Activated CD4-positive, alpha-beta T cell treated with anti-CD3 and anti-CD28 coated beads for 48 hours (primary cell): ENCODE measurements around the gene STRN4.
"Not testable (repeated sequence)": the region's sequence is repeated elsewhere in the genome, so short reads cannot be mapped to it uniquely, and the experiment has no call there.

Source experiments
- DNase-seq: peaks from one replicate; pipeline ENCODE4 v3.0.0-alpha.2; 2020

Gene STRN4, protein sequence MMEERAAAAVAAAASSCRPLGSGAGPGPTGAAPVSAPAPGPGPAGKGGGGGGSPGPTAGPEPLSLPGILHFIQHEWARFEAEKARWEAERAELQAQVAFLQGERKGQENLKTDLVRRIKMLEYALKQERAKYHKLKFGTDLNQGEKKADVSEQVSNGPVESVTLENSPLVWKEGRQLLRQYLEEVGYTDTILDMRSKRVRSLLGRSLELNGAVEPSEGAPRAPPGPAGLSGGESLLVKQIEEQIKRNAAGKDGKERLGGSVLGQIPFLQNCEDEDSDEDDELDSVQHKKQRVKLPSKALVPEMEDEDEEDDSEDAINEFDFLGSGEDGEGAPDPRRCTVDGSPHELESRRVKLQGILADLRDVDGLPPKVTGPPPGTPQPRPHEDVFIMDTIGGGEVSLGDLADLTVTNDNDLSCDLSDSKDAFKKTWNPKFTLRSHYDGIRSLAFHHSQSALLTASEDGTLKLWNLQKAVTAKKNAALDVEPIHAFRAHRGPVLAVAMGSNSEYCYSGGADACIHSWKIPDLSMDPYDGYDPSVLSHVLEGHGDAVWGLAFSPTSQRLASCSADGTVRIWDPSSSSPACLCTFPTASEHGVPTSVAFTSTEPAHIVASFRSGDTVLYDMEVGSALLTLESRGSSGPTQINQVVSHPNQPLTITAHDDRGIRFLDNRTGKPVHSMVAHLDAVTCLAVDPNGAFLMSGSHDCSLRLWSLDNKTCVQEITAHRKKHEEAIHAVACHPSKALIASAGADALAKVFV

DNA sequence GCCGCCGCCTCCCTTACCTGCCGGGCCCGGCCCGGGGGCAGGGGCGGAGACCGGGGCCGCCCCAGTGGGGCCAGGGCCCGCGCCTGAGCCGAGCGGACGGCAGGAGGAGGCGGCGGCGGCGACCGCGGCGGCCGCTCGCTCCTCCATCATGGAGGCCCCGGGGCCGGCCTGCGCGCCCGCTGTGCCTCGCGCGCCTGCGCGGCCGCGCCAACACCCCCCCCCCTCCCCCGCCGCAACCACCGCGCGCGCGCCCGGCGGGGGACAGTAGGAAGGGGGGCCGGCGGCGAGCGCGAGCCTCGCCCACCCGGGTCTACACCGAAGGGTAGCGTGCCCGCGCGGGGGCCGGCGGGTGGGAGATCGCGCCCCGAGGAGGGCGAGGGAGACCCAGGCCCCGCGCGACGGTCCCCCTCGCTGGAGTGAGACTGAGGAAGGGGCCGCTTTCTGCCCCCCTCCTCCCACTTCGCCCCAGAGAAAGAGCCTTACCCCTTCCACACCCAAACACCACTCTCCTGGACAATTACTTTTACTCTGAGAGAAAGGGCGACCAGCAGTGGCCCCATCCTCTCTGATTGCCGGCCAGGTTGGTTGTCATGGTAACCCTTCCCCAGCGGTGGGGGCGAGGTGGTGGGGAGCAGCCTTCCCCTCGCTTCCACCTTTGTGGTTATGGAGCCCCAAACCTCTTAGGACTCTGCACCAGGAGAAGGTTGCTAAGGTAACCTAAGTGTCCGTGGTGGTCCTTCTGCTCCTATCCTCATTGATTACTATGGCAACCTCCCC lies at the start of gene STRN4:
TSS of gene STRN4 (minus strand) at position 170 of the 777 bp plus-strand sequence. CDS start at position 150, 20 bp downstream.
- DNase-seq, result peak; percentile 65

- no peak for DNase-seq
Measured at GRCh38 chr19:46791944-46792343, 45.7 kb upstream of the STRN4 start.

GRCh38 chr19:46789371-46789770 lies 43.1 kb upstream of the STRN4 start:
- DNase-seq, result no peak

DNA sequence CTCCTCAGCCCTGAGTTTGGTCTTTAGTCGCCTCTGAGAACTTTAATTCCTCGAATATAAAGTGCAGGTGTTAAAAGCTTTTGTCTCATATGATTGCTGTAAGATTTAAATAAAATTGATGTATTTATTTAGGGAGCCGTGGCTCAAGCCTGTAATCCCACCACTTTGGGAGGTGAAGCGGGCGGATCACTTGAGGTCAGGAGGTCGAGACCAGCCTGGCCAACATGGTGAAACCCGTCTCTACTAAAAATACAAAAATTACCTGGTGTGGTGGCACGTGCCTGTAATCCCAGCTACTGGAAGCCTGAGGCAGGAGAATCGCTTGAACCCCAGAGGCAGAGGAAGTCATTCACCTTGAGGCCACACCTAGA lies 42.7 kb upstream of the STRN4 start:
- DNase-seq, result no peak

DNA sequence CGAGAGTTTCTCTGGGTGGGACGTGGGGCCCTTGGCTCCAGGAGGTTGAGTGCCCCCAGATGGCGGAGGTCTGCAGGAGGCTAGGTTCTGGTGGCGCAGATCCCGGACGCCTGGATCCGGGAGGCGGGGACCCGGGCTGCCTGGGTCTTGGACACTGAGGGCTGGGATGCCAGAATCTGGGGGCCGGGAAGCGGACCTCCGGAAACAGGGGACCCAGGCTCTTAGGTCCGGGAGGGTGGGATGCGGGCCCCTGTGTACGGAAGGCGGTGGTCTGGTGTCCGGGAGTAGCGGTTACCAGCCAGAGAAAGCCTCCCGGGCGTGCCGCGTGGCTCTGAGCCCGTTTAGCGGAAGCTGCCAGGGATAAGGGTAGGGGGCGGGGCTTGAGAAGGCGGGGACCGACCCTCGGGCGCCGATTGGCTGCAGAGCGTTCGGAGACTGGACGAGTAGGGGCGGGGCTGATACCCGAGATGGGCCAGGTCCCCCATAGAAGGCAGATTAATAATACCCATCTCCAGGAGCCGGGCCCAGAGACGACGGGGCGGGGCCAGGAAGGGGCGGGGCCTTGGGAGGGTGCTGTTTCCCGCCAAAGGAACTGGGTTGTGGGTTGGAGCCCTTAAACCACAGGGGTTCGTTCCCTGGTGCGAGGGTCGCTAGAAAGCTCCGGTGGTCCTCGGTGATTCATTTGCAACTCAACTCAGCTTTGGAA lies 42.2 kb upstream of the STRN4 start, which contains the start of gene SLC1A5:
TSS of gene SLC1A5 (minus strand) at position 333 of the 706 bp plus-strand sequence. CDS start 629 bp downstream, outside the sequence.
- peak; percentile 100 for DNase-seq

GRCh38 chr19:46787331-46788261 lies 41.3 kb upstream of the STRN4 start:
- DNase-seq, result peak; percentile 62

- no peak for DNase-seq
Measured at GRCh38 chr19:46787040-46787330, 40.7 kb upstream of the STRN4 start.

DNA sequence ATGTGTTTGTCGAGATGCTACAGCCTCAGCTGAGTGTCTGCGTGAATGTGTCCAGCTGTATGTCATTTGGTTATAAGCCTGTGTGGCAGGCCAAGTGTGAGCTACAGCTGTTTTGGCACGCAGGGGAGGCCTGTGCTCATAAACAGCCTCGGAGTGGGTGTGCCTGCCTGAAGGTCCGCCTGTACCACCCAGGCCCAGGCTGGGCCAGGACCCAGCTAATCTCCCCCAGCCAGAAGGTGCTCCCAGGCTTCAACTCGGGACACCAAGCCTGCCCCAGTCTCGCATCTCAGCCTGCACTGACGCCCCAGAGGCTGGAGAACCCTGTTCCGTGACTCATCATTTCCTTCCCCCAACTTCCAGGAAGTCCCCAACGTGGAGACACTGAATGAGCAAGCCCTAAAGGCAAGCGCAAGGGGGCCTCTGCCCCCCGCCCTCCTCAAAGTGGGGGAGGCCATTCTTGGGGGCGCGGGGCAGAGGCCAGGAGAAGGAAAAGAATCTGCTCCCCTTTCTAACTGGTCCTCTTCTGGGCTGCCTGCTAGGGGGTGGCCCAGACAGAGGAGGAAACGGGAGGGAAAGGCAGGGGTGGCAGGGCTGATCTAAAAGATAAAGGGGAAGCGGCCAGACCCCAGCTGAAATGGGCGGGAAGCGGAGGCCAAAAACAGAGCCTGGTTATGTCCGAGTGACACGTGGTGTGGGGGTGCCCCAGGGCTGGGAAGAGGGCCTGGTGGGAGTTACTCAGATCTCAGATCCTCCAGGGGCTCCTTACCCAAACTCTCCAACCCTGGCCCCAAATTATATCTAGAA lies 40.2 kb upstream of the STRN4 start:
- DNase-seq, result peak; percentile 88

- DNase-seq, result no peak
Measured at GRCh38 chr19:46785980-46786235, 39.7 kb upstream of the STRN4 start.

DNA sequence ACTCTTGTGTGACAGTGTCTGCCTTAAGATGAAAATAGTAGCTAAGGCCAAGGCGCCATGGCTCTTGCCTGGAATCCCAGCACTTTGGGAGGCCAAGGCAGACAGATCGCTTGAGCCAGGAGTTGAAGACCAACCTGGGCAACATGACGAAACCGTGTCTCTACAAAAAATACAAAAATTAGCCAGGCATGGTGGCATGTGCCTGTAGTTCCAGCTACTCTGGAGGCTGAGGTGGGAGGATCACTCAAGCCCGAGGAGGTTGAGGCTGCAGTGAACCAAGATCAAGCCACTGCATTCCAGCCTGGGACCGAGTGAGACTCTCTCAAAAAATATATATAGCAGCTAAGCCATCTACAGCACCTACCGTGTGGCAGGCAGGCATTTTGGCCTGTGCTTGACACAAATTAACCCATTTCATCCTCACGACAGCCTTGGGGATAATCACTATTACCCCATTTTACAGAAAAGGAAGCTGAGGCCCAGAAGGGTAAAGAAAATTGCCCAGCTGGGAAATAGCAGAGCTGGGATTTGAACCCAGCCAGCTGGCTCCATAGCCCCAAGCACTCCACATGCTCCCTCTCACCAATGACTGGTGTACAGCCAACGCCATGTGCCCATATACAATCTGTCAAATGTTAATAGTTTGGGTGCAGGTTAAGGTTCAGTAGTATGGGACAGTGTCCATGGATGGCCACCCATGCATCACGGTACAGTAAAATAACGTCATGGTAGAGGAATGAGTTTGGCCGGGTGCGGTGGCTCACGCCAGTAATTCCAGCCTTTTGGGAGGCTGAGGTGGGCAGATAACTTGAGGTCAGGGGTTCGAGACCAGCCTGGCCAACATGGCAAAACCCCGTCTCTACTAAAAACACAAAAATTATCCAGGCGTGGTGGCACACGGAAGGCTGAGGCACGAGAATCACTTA lies 39.1 kb upstream of the STRN4 start:
- no peak for DNase-seq

DNA sequence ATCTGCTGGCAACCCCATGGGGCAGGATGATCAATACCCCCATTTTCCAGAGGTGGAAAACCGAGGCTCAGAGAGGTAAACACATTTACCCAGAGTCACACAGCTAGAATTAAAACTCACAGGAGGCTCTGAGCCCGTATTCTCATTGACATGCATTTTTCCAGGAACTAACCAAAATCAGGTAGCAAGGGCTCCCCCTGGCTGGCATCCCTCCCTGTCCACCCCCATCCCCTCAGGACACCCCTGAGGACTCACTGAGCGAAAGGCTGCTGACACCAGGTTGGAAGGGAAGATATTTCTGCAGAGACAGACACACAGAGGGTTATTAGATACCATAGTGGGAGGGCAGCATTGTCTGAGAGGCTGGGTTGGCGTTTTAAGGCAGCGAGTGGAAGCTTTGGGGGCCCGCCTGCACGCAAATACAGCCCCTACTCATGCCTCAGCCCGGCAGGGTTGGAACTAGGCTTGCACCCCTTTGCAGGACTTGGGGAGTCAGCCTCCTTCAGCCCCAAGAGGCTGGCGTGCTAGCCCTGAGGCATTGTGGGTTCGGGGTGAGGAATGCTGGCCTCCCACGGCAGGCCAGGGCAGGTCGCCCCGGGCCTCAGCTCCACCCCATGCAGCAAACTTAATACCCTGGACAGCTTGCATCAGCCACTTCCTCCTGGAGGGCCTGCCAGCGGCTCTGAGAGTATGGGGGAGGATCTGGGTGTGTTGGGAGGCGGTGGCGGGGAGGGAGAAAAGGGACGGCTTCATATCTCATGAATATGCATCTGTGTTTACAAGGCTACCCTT lies 38.2 kb upstream of the STRN4 start:
- DNase-seq, result peak; percentile 81

- no peak for DNase-seq
Measured at GRCh38 chr19:46783670-46784069, 37.4 kb upstream of the STRN4 start.

DNA sequence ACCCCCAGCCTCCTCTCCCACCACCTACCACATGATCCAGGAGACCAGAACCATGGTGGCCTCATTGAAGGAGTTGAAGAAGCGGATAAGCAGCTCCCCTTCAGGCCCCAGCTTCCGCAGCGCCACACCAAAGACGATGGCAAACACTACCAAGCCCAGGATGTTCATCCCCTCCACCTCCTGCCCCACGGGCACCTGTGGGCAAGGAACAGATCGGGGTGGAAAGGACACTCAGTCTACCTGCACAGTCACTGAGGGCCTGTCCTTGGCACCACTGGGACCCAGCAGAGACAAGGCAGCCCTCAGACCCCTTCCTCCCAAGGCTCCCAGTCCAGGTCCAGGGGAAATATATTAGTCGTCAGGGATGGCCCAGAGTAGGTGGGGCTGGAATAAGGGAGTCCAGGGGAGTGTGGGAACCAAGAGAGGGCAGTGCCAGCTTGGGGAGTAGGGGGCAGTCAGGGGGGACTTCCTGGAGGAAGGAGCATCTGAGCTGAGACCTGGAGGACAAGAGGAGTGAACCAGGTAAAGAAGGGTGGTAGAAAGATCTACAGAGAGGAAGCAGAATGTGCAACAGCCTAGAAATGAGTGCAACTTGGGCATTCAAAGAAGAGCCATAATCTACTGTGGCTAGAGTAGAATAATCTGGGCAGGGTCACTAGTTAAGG lies 36.2 kb upstream of the STRN4 start:
- DNase-seq, result no peak

DNA sequence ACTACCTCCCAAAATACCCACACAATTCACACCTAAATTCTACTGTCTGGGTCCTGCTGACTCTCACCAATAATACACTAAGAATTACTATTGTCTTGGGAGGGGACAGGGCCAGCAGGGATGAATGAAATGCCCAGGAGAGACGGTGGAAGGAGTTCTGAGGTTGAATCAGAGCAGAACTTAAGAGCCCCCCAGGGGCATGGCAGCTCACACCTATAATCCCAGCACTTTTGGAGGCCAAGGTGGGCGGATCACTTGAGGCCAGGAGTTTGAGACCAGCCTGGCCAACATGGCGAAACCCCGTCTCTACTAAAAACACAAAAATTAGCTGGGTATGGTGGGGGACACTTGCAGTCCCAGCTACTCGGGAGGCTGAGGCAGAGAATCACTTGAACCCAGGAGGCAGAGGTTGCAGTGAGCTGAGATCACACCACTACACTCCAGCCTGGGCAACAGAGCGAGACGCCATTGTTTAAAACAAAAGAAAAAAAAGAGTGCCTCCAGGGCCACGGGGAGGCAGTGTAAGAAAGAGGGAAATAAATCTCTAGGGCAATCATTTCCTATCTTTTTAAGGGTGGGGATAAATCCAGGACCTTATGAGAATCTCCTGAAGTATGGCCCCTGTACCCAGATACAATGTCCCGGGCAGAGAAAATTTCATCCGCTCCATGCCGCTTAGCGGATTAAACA lies 31.9 kb upstream of the STRN4 start:
- DNase-seq, result not testable (repeated sequence)

DNA sequence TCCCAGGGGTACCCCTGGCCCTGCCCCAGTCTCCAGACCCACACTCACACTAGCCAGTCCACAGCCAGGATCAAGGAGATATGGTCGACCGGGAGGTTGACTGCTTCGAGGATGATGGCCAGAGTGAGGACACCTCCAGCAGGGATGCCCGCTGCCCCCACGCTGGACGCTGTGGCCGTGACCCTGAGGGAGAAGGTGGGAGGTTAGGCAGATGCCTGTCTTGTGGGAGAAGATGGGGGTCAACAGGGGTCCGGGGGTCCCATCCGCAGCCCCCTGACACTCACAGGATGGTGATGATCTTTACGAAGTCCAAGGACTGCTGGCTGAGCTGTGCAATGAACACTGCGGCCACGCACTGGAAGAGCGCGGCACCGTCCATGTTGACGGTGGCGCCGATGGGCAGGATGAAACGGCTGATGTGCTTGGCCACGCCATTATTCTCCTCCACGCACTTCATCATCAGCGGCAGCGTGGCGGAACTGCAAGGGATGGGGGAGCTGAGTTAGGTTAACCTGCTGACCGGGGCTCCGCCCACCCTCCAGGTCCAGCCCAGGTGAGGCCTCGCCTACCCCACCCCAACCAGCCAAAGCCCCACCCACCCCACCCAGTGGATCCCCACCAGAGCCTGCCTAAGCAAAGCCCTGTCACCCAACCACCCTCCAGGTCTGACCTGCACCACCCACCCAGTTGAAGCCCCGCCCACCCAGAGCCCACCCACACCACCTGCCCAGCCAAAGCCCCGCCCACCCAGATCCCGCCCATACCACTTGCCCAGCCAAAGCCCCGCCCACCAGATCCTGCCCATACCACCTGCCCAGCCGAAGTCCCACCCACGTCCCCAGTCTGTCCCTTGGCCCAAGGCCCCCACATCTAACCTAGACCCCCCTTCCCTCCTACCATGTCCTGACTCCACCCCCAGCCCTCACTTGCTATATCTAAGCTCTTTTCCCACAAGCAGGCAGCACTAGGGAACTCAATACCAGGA lies 31.0 kb upstream of the STRN4 start:
- DNase-seq, result peak; percentile 31

DNA sequence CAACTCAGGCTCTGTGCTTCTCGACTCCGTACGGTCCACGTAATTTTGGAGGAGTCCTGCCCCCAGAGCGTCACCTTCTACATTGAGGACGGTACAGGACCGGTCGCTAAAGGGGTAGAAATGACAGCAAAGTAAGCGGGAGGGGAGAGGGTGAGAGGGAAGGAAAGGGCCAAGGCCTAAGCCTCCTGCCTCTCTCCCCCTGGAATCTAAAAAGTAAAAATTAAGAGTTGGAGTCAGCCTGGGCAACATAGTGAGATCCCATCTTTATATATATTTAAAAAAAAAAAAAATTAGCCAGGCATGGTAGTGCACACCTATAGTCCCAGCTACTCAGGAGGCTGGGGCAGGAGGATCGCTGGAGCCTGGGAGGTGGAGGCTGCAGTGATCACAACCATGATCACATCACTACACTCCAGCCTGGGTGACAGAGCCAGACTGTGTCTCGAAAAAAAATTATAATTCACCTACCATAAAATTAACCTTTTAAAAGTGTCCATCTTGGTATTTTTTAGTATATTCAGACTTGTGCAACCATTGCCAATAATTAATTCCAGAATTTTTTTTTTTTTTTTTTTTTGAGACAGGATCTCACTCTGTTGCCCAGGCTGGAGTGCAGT lies 29.5 kb upstream of the STRN4 start:
- DNase-seq, result no peak
